GM23248 (cell line): ENCODE data around the gene SLC6A12.

Source experiments
- EZH2 ChIP-seq: fragments of 200-600 bp; sonication (generic); IDR thresholded peaks from 2 replicates; pipeline ENCODE4 v1.6.1; 2018; ENCODE audit warnings: antibody characterized with exemption, mild to moderate bottlenecking; ENCODE audit not compliant: insufficient read depth, poor library complexity, severe bottlenecking
- EZH2phosphoT487 ChIP-seq: fragments of 200-600 bp; sonication (generic); IDR thresholded peaks from 2 replicates; pipeline ENCODE4 v1.6.1; 2018; ENCODE audit warnings: antibody characterized with exemption, moderate library complexity, mild to moderate bottlenecking, low read depth; ENCODE audit not compliant: insufficient read depth

GRCh38 chr12:169528-170370, 44.2 kb downstream of the SLC6A12 start:
- TF ChIP-seq EZH2 (no peak), EZH2phosphoT487 (no peak)
